NT2/D1 (cell line): ENCODE data around the gene TTYH2.

Source experiments
- SUZ12 ChIP-seq: IDR thresholded peaks from 2 replicates; pipeline ENCODE4 v1.6.1; 2011; ENCODE audit not compliant: insufficient read length, insufficient read depth; ENCODE audit errors: extremely low read depth
- ZNF274 ChIP-seq: IDR thresholded peaks from 2 replicates; pipeline ENCODE4 v1.6.1; 2011; ENCODE audit warnings: mild to moderate bottlenecking, low read depth, low read length

DNA sequence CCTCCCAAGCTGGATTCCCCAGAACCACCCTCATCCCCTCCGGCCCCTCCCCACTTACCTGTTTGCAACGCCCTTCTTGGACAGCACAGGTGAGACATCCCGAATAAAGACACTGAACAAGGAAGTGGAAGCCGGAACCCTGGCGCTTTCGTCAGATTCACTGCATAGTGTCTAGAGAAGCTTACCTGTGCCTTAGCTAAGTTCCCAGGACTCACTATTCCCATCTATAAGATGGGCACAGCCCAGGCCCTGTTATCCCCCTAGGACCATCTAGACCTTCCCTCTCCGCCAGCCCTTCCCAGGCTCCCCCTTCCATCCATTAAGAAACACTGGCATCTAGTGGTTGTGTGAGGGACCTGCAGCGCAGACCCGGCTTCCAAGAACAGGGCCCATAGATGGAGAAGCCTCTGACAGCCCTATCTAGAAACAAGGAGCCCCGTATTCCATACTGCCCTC, 36.8 kb upstream of the TTYH2 start:
- TF ChIP-seq SUZ12, result no peak
- TF ChIP-seq ZNF274, result no peak
